Psoas muscle (tissue), 8 donors: ENCODE results near the gene HOXB5. TPM values are rescaled to one million over a fixed set of nuclear protein-coding genes. Genes with fewer than 3 reads are reported as not detected.
A peak's percentile ranks its signal among the peaks of the same experiment; 100 is the strongest.

Experiments used
- ATAC-seq, 4 donors: fragments of 200-7000 bp; cut with Tn5 transposase; one replicate each; pipeline ENCODE4 v1.9.1; 2020; ENCODE audit warnings: moderate library complexity in 3 of 4, mild to moderate bottlenecking in 2 of 4
- DNase-seq, 2 donors: peaks; one replicate each; pipeline ENCODE4 v3.0.0-alpha.2; 2020
- H3K27ac ChIP-seq: fragments of 200-600 bp; one replicate; pipeline ENCODE4 v1.8.0; 2022
- H3K27me3 ChIP-seq, 3 donors: fragments of 200-600 bp in 1 of 3; one replicate each; pipeline versions ENCODE4 v1.6.1 to v1.8.0; 2013 to 2022; ENCODE audit warnings: low read length in 2 of 3, mild to moderate bottlenecking in 2 of 3, moderate library complexity in 1 of 3; ENCODE audit not compliant: insufficient read depth in 3 of 3
- H3K36me3 ChIP-seq, 2 donors: fragments of 200-600 bp in 1 of 2; one replicate each; pipeline versions ENCODE4 v1.6.1 to v1.8.0; 2013 to 2022; ENCODE audit warnings: low read depth in 1 of 2, mild to moderate bottlenecking in 1 of 2, moderate library complexity in 1 of 2; ENCODE audit not compliant: insufficient read depth in 1 of 2
- H3K4me1 ChIP-seq: fragments of 200-600 bp; one replicate; pipeline ENCODE4 v1.8.0; 2022
- H3K4me3 ChIP-seq: fragments of 200-600 bp; one replicate; pipeline ENCODE4 v1.8.0; 2022; ENCODE audit warnings: mild to moderate bottlenecking
- H3K9me3 ChIP-seq: fragments of 200-600 bp; one replicate; pipeline ENCODE4 v1.8.0; 2022
- WGBS, 3 donors: extraction: QIAGEN DNeasy Blood & Tissue Kit; methylation state at CpG; one replicate each; pipeline versions ENCODE4 v1.1.6 to v1.1.7; 2013; 5-methylcytosine and 5-hydroxymethylcytosine counted together
- intact Hi-C, 2 donors: fragments of 100-400 bp; cut with DNase I; formaldehyde crosslinking; loops; one replicate each; pipeline versions ENCODE4 v1.11.0 to v1.14.2; 2022
- polyA plus RNA-seq, 3 donors: library from polyadenylated mRNA; stranded (reverse); fragments of 200-250 nt; gene quantifications; one replicate each; pipeline ENCODE4 v1.2.3, GENCODE V29; 2013
- total RNA-seq, 4 donors: library from RNA; stranded (reverse); fragmentation: NEBNext Ultra II Directional in 2 of 4; extraction: Animal tissue kit (Norgen Biotek cat#: 25700) in 2 of 4; gene quantifications; one replicate each; pipeline versions ENCODE4 v1.2.1 to v1.2.4, GENCODE V29; 2021 to 2023
- TF ChIP-seq, protein P1 (sequence below): fragments of 200-600 bp; IDR thresholded peaks from one replicate; pipeline ENCODE4 v1.8.0; 2022; ENCODE audit warnings: antibody characterized with exemption
- donor health status: healthy with polysubstance abuse.
- donor health status: DM: no; HTN: no; CAD: no; lungs with moderate emphysema.
- donor health status: Bipolar disorder and iron deficiency.
- donor health status: healthy.
- donor health status: DM: yes; HTN: yes; CAD: no.
- donor health status: DM: no; HTN: no; CAD: no.
- donor health status: DM: no; HTN: no; CAD: no.
- donor health status: DM: yes; HTN: yes; CAD: no.

Gene HOXB5
- total and polyA plus RNA-seq, 7 donors = 0.03 to 0.71 (median 0.20) TPM; not detected in 1

DNA sequence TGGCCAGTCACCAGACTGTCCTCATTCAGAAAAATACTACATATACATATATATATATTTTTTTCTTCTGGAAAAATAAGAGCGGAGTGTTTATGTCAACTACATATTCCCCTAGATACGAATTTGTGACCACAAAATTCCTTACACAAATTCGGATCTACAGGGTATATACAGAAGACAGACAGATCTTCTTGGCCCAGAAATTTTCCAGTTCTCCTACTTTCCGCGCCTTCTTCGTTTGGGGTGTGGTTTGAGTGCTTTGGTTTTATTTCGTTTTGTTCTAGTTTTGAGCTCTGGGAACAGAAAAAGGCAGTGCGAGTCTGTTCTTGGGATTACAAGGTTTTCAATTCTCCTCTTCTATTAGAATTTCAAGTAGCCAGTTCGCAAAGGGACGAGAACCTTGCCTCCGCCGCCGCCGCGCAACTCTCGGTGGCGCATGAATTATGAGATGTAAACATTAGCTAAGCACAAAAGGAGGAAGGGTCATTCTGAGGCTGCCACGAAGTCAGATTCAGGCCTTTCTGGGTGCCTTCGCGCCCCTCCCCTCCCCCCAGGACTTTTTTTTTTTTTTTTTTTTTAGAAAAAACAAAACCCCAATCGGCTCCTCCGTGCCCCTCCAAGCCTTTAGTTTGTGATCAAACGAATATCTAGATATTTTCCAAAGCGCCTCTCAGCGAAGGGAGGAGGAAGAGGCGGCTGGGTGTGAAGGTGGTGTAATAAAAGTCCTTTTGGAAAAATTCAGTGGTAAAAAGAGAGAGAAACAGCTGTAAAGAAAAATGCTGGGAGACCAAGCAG, 13.6 kb downstream of the HOXB5 start:
- no peaks in the 10 kb centered on the region for H3K9me3 ChIP-seq
- H3K4me3 ChIP-seq = peak overlapping the region; percentile 73
- no peaks in the 10 kb centered on the region for H3K36me3 ChIP-seq
- ATAC-seq (no peak), DNase-seq (no peak)
- H3K27me3 ChIP-seq = peaks cover 0 to 95% (median 34%) of the 10 kb centered on the region in 3 donors
- intact Hi-C loops = no loop called here
- TF ChIP-seq, protein P1, sequence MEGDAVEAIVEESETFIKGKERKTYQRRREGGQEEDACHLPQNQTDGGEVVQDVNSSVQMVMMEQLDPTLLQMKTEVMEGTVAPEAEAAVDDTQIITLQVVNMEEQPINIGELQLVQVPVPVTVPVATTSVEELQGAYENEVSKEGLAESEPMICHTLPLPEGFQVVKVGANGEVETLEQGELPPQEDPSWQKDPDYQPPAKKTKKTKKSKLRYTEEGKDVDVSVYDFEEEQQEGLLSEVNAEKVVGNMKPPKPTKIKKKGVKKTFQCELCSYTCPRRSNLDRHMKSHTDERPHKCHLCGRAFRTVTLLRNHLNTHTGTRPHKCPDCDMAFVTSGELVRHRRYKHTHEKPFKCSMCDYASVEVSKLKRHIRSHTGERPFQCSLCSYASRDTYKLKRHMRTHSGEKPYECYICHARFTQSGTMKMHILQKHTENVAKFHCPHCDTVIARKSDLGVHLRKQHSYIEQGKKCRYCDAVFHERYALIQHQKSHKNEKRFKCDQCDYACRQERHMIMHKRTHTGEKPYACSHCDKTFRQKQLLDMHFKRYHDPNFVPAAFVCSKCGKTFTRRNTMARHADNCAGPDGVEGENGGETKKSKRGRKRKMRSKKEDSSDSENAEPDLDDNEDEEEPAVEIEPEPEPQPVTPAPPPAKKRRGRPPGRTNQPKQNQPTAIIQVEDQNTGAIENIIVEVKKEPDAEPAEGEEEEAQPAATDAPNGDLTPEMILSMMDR = no peak
- peak overlapping the region; percentile 4 for H3K27ac ChIP-seq
- no peaks in the 10 kb centered on the region for H3K4me1 ChIP-seq
- 33 to 47% (median 39%) methylated on average over 26 of the region's 26 CpGs for WGBS, 3 donors

DNA sequence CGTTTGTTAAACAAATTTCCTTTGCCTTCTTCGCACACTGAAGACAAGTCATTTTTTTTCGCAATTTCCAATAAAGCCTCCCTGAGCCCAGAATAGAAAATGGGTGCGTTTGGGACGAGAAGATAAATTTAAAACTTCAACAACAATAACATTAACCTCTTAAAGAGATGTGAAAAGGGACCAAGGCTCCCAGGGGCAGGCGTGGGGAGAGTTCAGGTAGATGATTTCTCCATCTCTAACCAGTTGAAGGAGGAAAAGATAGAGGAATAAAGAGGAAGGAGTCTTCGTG, 14.2 kb downstream of the HOXB5 start:
- 28 to 33% (median 32%) methylated on average over 7 of the region's 7 CpGs for WGBS, 3 donors
- Histone ChIP-seq H3K36me3 (no peaks in the 10 kb centered on the region), H3K4me3 (peak overlapping the region; percentile 73), H3K4me1 (no peaks in the 10 kb centered on the region), H3K27me3 (peaks cover 0 to 97% (median 36%) of the 10 kb centered on the region in 3 donors), H3K9me3 (no peaks in the 10 kb centered on the region), H3K27ac (peak overlapping the region; percentile 4)
- DNase-seq (no peak), ATAC-seq (no peak)
- TF ChIP-seq, protein P1 = no peak
- intact Hi-C loops = no loop called here

DNA sequence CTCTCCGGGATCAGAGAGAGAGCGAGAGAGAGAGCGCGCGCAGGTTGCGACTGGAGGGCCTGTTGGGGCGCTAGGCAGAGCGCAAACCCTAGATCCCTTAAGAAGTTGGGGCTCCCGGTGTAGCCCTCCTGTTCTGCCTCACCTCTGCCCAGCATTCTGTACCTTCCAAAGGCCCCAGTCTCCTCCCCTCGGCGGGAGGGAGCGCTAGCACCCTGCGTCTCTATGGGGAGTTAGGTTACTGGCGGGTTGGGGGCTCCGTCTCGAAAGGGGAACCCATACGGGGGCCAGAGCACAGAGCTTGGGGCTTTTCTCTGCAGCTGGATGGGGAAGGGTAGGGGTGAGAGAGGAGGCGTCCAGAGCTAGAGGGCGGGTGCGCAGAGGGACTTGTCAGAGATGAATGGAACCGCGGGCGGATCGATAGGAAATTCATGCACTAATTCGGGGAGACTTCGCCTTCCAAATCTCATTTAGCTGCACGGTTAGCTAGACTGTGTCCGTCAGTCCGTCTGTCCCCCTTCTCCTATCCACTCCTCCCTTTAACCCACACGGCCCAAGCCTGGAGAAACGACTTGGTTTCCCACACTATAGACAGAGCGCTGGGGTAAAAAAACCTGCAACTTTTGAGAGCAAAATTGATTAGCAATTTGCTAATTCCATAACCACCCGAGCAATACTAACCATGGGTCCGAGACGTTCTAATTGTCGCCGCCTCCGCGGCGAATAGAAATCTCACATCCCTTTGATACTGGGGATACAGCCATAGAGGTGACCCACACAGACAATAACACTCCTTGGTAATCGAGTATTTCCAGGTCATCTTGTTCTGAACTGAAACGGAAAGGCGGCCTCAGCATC, 14.7 kb downstream of the HOXB5 start:
- intact Hi-C loops = no loop called here
- Histone ChIP-seq H3K9me3 (no peaks in the 10 kb centered on the region), H3K4me3 (peak overlapping the region; percentile 73), H3K27me3 (peaks cover 0 to 97% (median 37%) of the 10 kb centered on the region in 3 donors), H3K27ac (peak overlapping the region; percentile 65), H3K4me1 (no peaks in the 10 kb centered on the region), H3K36me3 (no peaks in the 10 kb centered on the region)
- TF ChIP-seq, protein P1 = no peak
- 10 to 14% (median 12%) methylated on average over 42 to 43 of the region's 43 CpGs for WGBS, 3 donors
- no peak for DNase-seq
- ATAC-seq = peak; percentile 6 to 35 (median 19)

DNA sequence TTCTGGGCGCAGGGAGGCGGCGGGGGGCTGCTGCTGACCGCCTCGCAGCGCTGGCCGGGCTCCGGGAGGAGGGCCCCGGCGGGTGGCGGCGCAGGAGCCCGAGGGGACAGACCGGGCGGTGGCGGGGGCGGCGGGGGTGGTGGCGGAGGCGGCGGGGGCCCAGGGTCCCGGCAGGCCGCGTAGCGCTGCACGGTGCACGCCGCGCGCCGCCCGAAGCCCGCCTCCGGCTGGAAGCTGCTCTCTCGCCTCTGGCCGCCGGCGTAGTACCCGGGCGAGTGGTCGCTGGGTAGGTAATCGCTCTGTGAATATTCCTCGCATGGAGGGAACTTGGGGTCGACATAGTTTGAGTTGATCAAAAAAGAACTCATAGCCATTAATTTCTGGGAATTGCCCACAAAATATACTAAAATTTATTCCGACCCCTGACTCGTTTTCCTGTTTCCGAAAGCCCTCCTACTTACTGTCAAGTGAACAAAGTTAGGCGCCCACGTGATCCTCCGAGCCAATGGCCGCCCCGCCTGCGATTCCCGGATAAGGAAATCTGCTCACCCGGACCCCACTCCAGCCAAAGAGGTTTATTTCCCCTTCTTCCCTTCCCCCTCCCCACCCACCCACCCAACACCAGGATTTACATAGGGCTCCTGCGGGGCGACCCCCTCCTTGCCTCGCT, 15.5 kb downstream of the HOXB5 start, which contains the start of gene HOXB4:
Gene HOXB4, minus strand, starts transcription at position 405 of the 670 bp plus-strand sequence. Its CDS starts 31 bp downstream, at position 374.
- DNase-seq = peak; percentile 80 to 81
- no peaks in the 10 kb centered on the region for H3K4me1 ChIP-seq
- peak within 1 kb of the TSS; percentile 65 for H3K27ac ChIP-seq
- no peaks in the 10 kb centered on the region for H3K36me3 ChIP-seq
- intact Hi-C loops = no loop called here
- 1 to 3% (median 2%) methylated on average over 34 to 56 of the region's 58 CpGs for WGBS, 3 donors
- peak within 1 kb of the TSS; percentile 73 for H3K4me3 ChIP-seq
- TF ChIP-seq, protein P1 = no peak
- peak; percentile 57 to 76 (median 60) for ATAC-seq
- peaks cover 0 to 96% (median 33%) of the 10 kb centered on the region in 3 donors for H3K27me3 ChIP-seq
- H3K9me3 ChIP-seq = no peaks in the 10 kb centered on the region
